ENCODE measurements around the gene GPC1.
A peak's percentile ranks its signal among the peaks of the same experiment; 100 is the strongest.
"Not testable (repeated sequence)": the region's sequence is repeated elsewhere in the genome, so short reads cannot be mapped to it uniquely, and the experiment has no call there.

GPC1 gene

DNA sequence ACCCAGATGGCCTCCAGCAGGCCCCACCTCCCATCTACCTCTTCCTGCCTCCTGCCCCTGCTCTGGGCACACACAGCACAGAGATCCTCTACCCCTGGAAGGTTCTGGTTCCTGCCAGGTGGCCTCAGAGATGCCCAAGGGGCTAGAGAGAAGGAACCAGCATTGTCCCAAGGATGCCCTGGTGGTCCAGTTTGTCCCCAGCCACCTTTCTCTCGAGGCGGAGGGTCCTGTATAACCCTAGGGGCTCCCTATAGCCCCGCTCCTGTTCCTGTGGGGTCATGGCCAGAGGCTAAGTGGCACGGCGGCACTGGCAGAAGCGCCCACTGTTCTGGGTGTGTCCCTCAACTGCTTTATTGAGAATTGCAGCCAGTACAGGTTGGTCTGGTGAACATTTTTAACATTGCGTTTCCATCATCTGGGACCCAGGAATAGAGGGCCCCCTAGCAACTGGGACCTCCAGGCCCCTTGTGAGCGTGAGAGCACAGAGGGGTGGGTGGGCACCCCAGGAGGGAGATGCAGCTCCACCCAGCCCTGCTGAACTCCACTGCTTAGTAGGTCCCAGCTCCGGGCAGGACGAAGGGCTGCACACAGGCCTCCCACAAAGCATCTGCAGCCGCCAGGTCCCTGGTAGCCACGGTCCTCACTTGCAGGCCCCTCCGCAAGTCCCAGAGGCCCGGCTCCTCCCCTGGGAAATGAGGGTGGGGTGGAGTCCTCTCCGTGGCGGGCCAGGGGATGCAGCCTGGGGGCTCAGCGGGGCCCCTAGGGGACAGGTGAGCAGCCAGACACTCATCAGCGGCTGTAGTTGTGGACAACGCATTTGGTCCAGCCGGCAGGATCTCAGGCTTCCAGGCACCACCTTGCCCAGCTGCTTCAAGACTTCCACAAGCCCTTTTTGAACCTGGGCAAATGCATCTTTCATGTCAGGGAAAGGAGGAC is 33.1 kb downstream of the GPC1 start:
- no peak for DNase-seq

DNA sequence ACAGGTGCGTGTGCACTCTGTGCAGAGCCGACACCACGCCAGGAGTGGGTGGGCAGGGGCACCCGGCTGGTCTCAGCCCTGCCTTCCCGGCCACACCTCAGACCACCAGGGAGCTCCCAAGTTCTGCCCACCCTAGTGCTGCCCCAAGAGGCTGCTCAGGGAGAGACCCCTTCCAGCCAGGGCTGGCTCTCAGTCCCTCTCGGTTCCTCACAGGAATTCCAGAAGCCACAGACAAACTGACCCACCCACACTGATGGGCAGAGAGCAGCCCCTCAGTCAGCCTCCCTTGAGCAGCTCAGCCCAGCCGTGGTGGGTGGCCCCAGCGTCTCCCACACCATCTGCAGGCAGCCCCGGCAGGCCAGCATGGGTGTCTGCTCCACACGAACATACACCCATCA is 33.8 kb downstream of the GPC1 start:
- no peak for DNase-seq

DNA sequence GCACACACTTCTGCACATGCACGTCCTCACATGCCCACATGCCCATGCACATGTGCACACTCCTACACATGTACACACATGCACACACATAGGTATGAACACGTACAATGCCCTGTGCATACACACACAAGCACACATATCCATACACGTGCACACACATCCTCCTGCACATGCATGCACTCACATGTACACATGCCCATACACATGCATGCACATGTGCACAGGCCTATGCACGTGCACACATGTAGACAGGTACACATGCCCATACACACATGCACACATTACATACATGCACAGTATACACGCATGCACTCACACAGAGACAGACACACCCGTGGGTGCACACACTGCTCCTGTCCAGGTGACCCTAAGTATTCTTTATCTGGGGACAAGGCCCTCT is 34.3 kb downstream of the GPC1 start:
- no peak for DNase-seq

DNA sequence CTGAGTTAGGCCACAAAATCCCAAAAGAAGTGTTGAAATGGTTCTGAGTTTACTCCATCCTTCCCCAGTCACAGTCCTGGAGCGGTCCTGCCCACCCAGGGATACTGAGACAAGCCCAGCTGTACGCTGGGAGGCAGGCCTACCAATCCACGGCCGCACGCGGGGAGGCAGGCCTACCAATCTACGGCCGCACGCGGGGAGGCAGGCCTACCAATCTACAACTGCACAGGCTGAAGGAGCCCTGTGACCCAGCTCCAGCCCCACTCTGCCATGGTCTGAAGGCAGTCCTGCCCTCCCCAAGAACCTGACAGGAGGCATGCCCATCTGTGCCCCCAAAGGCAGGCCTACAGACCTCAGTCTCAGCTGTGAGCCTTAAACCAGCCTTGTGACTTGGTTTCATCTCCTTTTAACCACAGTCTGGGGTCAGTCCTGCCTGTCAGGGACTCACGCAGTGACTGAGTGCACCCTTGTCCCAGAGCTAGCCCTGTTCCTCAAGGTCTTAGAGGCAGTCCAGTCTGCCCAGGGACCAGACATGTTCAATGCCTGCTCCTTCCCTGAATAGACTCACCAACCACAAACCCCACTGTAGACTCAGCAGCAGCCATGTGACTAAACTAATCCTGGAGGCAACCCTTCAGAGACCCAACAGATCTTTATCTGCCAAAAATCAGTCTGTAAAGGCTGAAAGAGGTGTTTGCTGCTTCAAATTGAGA is 36.8 kb downstream of the GPC1 start:
- DNase-seq: peak; percentile 47

DNA sequence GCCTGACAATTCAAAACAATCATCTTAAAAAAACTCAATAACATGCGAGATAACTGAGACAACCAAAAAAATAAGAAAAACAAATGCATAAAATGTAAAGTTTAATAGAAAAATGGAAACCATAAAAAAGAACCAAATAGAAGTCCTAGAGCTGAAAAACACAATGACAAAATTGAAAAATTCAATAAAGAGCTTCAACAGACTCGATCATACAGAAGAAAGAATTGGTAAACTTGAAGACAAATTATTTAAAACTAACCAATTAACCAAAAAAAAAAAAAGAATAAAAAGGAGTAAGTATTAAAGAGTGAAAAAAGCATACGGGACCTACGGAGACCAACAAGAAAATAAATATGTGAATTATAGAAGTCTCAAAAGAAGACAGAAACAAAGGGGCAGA is 37.7 kb downstream of the GPC1 start:
- DNase-seq: no peak

DNA sequence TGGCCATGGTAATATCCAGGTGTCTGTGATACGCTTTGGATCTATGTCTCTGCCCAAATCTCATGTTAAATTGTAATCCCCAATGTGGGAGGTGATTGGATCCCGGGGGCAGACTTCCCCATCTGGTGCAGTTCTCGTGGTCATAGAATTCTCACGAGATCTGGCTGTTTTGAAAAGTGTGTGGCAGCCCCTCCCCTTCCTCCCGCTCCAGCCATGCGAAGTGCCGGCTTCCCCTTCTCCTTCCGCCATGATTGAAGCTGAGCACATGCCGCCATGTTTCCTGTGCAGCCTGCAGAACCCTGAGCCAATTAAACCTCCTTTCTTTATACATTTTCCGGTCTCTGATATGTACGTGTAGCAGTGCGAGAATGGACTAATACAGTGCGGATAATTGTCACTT is 42.5 kb downstream of the GPC1 start:
- no peak for DNase-seq

DNA sequence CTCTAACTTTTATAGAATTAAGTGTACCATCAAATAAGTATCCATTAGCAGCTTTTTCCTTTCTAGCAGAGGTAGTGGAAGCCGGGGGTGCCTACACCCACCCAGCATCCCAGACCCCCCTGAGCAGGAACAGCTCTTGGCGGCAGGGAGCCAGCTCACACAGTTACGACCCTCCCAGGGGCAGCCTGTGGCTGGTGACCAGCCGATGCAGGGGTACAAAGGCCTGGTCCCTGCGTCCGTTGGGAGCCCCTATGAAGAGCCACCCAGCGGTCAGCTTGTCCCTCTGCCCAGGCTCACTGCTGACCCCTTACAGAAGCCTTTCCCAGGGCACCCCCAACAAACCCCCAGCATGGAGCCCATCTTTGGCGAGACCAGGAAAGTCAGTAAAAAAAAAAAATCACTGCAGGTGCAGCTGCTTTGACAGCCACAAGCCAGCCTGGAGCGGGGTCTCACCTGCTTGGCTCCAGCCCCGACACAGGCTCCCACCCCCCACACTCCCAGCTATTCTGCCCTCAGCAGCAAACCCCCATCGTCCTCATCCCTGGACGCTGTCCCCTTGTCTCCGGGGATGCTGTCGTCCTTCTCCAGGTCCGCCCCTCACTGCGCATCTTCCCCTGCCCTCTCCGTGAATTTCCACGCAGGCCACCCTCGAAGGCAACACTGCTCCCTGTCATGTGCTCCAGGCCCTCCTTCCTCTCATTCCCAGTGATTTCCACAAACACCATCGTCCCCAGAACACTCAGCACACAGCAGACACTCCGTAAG is 43.1 kb downstream of the GPC1 start:
- no peak for DNase-seq

DNA sequence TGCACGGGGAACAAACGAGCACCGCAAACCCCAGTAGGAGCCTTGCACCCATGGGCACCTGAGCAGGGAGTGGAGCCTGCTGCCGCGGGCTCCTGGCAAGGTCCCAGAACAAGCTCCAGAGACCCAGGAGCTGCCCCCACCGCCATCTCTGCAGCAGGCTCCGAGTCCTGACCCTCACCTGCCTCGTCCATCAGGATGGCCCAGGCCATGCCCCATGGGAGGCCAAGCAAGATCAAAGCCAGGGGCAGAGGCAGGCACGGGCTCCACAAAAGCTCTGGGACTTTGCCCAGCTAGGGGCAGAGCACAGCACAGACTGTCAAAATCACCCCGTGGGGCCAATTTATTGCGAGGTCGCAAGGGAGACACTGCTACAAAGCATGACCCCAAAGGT is 43.6 kb downstream of the GPC1 start:
- no peak for DNase-seq

DNA sequence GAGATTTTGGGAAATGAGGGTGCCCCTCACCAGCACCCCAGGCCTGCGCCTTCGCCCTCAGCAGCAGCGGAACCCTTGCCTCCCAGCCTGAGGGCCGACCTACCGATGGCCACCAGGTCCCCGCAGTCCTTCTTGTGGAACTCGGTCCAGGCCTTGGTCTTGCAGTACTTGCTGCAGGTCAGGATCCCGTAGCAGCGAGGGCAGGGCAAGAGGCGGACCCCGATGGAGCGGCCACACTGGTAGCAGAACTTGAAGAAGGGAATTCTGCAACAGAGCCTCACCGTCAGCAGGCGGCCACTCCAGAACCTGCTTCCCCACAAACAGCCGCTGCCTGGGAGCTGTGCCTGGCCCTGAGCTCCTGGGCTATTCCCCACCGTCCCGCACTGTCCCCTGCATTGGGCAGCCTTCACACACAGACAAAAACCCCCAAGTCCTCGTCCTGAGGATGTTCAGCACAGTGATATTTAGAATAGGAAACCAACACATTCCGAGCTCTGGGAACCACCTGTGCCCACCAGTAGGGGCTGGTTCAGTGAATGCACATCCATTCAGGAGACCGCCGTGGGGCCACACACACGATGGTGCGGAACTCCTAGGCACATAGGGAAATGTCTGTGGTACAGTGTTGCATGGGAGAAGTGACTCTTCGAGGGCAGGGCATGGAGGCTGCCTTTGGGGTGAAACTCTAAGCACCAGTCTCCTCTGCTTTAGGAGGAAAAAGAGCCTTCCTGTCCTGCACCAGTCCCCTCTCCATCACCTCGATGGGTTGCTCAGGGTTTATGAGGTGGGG is 45.6 kb downstream of the GPC1 start:
- DNase-seq: peak; percentile 47

DNA sequence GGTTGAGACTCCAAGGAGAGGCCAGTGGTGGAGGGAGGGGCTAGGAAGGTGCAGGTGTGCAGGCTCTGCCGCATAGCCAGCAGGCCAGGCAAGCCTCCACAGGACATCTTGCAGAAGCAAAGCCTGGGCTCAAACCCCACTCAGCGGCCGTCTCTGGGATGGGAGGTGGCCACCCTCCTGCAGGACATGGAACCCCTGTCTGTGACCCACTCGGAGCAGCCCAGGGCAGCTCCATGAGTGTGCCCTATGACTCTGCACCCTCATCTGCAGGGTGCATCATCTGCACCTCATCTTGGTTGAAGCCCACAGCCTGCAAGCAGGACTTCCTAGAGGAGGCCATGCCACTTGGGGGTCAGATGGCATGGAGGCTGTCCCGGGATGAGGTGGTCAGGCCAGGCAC is 46.3 kb downstream of the GPC1 start:
- peak; percentile 48 for DNase-seq

DNA sequence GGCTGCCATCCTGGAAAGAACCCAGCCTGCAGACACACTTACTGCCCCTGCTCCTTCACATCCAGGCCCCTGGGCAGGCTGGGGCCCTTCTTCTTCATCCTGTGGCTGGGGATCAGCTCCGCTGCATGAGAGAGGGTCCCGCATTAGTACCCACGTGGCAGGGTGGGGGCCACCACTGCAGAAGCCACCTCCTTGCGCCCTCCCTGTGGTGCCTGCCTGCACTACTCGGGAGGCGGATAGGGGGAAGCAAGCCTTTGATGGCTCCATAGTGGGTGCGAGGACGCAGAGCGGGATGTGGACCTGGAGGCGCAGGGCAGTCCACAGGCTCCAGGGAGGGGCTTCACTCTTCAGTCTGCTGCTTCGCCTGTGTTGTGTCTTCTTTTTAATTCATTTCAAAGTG is 46.7 kb downstream of the GPC1 start:
- no peak for DNase-seq

DNA sequence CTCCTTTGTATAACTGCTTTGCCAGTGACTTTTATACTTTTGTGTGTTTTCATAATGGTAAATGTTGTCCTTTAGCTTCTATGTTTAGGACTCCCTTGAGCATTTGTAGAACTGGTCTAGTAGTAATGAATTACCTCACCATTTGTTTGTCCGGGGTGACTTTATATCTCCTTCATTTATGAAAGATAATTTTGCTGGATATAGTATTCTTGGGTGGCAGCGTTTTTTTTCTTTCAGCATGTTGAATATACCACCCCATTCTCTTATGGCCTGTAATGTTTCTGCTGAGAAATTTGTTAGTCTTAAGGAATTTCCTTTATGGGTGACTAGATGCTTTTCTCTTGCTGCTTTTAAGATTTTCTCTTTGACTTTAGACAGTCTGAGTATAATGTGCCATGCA is 56.0 kb downstream of the GPC1 start:
- no peak for DNase-seq

DNA sequence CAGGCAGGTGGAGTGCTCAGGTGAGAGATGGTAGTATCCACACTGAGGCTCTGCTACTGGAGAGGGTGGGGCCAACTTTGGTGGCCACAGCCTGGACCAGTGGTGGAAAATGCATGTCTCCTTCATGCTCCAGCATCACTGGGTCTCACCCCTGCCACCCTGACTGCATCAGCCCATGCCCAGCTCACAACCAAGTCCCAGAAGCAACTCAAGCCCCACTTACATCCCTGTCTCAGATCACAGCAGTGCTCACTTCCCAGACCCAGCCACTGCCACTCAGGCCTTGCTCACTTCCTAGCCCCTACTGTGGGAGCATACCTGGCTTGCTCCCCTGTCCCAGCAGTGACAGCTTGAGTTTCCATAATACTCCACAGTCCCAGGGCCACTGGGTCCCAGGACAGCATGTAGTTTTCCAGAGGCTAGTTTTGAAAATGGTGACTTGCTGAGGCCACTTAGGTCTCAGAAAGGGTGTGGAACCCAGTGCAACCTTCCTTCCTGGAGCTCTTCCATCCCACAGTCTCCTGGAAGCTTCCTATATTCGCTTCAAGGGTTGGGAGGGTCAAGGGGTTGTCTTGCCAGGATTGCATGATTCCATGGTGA is 58.8 kb downstream of the GPC1 start:
- no peak for DNase-seq

DNA sequence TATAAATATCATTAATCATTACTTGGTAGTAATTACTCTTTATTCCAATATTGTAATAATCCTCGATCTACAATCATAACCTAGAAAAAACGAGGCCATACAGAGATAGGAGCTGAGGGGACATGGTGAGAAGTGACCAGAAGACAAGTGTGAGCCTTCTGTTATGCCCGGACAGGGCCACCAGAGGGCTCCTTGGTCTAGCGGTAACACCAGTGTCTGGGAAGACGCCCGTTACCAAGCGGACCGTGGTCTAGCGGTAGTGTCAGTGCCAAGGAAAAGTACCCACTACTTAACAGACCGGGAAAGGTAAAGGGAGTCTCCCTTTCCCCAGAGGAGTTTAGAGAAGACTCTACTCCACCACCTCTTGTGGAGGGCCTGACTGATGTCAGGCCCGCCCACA is 59.5 kb downstream of the GPC1 start:
- DNase-seq: peak; percentile 45

DNA sequence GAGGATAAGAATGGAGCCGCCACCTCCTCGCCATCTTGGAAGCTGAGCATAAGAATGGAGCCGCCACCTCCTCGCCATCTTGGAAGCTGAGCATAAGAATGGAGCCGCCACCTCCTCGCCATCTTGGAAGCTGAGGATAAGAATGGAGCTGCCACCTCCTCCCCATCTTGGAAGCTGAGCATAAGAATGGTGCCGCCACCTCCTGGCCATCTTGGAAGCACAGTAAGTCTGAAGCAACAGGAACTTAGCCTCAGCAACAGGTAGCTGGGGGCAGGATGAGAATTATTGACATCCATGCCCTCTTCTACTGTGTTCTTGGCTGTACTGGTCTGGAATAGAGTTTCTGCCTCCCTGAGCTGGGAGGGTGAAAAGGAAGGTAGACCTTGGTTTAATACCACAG is 61.6 kb downstream of the GPC1 start:
- DNase-seq: not testable (repeated sequence)

DNA sequence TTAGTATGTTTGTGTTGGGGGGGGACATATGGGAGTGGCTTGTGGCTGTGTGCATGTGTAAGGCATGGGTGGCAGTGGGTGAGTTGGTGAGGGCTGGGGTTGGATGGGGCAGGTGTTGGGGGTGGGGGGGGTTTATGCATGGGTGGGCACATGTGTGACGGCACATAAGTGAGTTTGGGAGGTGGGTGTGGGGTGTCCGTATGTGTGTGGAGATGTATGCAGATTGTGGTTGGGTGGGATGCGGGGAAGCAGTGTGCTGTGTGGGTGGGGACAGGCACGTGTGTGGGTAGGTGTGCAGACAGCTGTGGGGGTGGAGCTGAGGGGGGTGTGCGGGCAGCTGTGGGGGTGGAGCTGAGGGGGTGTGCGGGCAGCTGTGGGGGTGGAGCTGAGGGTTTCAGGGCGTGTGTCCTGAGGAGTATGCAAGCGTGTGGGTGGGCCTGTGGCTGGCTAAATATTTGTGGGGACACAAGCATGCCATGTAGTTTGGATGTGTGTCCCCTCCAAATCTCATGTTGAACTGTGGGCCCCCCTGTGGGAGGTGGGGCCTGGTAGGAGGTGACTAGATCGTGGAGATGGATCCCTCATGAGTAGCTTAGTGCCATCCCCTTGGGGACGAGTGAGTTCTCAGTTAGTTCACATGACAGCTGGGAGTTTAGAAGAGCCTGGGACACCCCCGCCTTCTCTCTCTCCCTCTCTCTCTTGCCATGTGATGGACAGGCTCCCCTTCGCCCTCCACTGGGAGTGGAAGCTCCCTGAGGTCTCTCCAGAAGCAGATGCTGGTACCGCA is 62.9 kb downstream of the GPC1 start:
- peak; percentile 38 for DNase-seq

DNA sequence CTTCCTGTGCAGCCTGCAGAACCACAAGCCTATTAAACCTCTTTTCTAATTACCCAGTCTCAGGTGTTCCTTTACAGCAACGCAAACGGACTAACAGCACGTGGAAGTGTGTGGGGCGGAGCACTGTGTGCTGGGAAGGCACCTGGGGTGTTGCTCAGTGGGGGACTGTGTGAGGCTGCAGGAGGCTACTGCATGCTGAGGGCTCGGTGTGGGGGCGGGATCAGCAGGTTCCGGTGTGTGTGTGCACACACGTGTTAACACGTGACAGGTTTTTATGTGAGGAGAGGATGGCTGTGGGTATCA is 63.4 kb downstream of the GPC1 start:
- DNase-seq: no peak

DNA sequence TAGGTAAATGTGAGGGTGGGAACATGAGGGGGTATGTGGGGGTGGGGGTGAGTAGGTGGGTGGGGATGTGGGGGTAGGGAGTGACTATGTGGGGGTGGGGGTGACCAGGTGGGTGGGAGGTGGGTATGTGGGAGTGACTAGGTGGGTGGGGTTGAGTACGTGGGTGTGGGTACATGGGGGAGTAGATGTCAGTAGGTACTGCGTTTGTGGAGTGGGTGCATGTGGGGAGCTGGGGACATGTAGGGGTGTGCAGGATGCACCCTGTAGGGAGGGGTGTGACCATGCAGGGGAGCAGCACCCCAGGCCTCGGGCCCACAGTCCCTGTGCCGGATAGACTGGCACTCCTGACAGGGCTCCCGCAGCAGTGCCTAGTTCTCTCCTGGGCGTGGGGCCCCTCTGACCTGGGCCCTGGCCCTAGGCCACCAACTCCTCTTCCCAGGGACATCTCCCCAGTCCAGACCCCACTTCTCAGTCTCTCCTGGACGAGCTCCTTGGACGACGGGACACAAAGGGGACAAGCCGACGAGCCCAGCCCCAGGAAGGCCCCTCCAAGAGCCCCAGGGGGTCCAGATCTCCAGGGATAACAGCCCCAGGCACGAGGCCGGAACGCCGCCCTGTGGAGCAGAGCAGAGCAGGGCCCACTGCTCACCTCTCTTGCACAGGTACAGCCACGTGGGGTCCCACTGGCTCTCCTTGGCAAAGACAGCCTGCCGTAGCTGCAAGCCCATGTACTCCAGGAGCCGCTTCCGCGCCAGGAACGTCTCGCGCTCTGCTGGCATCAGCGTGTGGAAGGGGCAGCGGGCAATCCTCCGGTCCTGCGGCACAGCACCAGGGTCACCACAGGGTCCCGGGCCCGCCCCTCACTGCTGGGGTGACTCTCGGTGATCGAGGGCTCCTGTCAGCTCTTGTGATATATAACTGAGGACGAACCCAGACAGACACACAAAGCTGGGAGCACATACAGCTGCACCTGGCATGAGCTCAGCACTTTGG is 64.1 kb downstream of the GPC1 start:
- peak; percentile 47 for DNase-seq

DNA sequence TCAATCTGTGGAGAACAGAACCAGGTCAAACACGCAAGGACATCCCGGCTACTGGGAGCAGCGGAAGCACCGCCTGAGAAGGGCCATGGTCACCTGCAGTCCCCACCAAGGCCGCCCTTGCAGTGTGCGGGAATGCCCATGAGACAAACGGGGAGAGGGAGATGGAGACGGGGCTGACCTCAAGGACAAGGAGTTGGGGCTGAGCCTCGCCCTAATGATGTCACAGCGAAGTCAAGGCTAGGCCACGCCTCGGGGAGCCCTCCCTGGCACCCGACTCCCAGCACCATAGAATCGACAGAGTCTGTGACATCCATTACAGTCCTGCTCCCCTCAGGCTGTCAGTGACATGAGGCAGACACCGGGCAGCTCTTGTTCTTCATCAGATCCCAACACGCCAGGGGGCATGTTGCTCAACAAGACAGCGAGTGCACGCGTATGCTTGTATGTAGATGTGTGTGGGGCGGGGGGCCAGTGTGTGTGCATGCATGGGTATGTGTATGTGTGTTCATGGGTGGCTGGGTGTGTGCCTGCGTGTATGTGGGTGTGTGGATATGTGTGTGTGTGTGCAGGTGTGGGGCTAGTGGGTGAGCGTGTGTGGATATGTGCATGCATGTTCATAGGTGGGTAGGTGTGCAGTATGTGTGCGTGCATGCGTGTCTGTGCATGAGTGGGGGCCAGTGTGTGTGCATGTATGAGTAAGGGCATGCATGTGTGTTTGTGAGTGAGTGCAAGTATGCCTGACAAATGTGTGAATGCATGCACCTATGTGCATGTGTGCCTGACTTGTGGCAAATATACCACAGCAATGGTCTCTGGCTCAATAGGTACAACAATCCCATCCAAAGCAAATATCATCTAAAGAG is 65.3 kb downstream of the GPC1 start:
- peak; percentile 53 for DNase-seq

Measured in activated CD8-positive, alpha-beta memory T cell treated with anti-CD3 and anti-CD28 coated beads for 24 hours (primary cell).